KG1 (cell line): Measurements from ENCODE around the gene GOLGA6B.
"Not testable (repeated sequence)": the region's sequence is repeated elsewhere in the genome, so short reads cannot be mapped to it uniquely, and the experiment has no call there.

Experiments used
- DNase-seq: peaks from one replicate; lab custom pipeline; 2025; lab: John Stamatoyannopoulos, UW

Gene GOLGA6B

DNA sequence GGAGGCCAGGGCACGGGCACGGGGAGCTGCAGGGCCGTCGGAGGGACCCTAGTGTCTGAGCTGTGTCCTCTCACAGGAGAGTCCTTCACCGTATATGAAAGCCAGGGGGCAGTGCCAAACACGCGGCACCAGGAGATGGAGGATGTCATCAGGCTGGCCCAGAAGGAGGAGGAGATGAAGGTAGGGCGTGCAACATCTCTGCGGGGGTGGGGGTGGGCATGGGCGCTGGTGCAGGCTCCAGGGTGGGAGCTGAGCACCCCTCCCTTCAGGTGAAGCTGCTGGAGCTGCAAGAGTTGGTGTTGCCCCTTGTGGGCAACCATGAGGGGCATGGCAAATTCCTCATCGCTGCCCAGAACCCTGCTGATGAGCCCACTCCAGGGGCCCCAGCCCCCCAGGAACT lies 11.2 kb downstream of the GOLGA6B start:
- DNase-seq: not testable (repeated sequence)

DNA sequence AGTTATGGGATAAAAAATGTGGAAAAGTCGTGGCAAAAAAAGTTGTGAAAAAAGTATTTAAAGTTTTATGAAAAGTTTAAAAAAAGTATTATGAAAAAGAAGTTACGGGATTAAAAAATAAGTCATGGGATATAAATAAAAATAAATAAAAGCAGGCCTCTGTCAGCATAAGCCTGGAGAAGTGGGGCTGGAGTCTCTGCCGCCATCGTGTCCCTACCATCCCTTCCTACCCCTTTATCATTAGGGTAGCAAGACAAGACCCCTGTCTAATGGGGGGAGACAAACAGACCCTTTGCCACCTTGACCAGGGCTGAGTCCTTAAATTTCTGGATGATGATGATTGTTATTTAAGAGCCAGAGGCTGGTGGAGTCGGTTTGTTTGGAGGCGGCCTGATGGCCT lies 15.3 kb downstream of the GOLGA6B start:
- DNase-seq: not testable (repeated sequence)

DNA sequence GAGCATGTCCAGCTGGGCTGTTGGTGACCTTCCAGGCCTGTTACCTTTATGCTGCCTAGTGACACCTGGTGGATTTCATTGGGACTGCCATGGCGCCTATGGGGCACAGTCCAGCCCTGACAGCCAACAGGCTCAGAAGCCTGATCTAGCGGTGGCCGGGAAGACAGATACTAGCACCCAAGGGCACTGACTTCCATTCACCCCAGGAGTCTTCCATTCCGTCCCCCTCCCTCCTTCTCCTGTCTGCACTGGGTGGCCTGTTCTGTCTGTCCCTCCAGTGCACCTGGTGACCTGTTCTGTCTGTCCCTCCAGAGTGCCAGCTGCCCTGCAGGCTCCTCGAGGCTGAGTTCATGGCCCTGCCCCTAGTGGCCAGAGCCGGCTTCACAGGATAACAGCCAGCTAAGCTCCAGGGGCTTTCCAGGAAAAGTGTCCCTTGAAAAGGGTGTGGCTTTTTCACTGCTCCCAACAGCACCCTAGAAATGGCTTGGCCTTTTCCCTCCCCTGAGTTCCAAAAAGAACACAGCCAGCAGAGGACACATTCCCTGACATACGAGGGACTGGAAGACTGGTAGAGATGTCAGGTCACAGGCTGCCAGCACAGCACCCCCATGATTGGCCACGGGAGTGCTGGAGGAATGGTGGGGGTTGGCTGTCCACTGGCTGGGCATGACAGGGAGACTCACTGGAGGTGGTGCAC lies 16.3 kb downstream of the GOLGA6B start:
- DNase-seq: not testable (repeated sequence)

DNA sequence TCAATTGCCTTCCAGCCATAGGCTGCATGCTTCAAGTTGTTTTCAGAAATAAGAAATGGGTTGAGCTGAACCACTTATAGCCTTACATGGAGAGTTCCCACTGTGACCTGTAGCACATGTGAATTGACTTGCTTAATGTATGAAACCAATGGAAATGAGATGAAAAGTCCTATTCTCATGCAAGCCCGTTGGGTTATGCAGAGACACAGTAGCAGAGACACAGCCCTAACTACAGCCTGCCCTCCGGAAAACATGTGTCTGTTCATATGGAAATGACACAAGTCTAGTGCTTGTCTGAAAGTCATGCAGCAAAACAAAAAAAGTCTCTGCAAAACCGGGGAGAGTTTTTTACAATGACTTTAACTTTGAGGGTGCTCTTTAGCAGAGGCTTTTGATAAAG lies 17.0 kb downstream of the GOLGA6B start:
- DNase-seq: no peak

DNA sequence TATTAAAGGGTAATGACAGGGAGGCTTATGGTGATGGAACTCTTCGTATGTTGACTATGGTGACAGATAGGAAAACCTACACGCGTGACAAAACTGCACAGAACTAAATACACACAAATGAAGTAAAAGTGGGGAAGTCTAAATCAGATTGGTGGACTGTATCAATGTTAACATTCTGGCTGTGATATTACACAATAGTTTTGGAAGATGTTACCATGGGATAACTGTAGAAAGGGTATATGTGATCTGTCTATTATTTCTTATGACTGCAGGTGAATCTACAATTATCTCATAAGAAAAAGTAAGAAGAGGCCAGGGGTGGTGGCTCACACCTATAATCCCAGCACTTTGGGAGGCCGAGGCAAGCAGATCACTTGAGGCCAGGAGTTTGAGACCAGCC lies 22.3 kb downstream of the GOLGA6B start:
- DNase-seq: no peak

DNA sequence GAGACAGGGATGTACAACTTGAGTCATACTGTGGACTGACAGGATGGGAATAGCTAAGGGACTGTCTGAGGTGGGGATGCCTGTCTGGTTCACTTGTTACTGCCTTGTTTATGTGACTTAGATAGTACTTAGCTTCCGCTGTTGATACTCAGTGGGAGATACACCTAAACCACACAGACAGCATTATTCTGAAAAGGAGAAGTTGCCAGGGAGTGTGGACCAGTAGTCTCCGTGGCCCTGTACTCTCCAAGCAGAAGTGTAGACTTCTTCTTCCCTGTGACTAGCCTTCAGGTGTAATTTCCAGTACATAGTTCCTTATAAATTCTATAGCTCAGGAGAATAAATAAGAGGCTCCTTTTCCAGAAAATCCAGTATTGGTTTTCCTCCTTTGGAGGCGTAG lies 26.4 kb downstream of the GOLGA6B start:
- no peak for DNase-seq

DNA sequence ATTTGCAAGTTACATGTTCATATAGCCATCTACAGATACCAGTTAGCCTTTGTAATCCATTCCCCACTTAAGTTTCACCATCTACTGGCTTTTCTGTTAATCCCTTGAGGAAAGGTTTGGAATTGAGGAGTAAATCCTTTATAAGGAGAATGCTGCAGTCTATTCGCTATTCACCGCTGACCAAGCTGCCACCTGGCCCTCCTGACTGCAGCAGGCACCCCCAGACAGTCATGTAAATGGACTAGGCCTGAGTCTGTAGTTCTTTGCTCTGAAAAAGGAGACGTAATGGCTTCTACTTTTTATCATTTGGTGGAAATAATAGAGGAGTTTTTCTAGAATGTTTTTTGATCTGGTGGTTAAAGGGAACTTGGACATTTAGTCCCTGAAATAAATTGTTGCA lies 28.3 kb downstream of the GOLGA6B start:
- no peak for DNase-seq

DNA sequence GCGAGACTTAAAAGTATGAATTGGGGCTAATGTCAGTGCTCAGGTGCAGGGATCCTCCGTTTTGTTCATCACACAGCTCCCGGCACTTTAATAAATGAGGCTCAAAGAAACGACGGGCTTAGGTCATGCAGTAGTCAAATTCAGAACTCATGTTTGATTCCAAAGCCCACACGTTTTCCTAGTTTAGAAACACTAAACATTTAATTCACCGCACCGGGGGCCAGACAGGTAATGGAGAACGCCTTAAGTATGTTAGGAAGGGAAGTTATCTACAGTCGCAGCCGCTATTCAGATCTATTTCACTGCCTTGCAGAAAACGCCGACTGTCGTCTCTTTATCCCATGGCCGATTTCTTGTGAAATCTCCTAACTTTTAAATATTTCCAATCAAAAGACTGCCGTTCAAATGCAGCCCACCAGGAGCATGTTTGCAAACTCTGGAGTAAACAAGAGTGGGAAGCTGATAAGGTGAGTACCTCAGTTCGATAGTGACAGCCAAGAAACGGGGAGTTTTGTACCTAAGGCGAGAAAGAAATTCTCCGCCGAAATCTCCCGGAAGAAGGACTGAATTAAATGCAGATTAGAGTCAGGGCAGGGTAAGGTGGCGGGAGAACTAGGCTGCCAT lies 30.9 kb downstream of the GOLGA6B start:
- no peak for DNase-seq

DNA sequence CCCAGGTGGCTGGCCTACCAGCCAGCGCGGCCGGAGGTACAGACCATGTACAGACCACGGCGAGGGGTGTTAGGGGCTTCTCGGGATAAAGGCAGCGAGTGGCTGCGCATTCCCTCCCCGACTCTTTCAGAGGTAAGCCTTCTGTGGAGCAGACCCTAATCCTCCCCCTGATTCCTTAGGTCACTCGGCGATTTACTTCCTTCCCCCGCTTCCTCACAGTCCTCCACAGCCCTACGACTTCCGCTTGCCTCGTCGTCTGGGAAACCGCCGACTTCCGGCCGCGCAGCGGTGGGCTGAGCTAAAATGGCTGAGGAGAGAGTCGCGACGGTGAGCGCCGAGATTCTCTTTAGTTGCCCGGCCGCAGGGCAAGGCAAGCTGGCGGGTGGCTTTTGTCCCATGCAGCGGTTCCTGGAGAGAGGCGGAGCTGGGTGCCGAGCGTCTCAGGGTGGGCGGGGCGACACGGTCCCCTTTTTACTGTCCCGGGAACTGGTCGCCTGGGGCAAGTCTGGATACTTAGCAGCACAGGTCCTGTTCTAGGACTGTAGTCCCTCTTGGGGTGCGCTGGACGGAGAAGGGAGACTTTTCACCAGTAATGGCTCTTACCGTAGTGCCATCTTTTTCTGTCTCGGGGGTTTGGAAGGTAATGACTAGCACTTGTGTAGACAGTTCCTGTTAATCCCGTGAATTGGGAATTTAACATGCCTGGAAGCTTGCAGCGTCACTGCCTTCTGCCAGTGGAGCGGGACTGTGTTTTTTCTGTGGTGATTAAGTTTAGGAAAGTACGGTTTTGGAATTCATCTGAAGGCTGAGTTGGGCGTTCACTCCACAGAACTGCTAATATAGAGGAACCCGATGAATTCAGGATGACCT lies 31.7 kb downstream of the GOLGA6B start, which contains the start of the genes BBS4 and HIGD2B:
Gene BBS4, plus strand, starts transcription at position 283 of the 870 bp plus-strand sequence. Its CDS starts 21 bp downstream, at position 304.
Gene HIGD2B, minus strand, starts transcription at position 258 of the 870 bp plus-strand sequence. CDS start 9,808 bp downstream, outside the sequence.
- no peak for DNase-seq

DNA sequence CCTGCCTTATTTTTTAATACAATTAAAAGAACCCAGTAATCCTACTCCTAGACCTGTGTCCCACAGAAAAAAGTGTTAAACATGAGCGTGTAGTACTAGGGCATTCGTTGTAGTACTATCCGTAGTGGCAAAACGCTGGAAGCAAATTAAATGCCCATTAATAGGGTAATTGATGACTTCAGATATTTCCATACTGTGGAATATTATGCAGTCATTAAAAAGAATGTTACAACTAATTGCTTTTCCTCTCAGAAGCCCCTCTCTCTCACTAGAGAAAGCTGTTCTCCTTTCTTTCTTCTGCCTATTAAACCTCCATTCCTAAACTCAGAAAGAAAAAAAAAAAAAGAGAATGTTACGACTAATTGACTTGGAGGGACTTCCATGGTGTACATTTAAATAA lies 34.2 kb downstream of the GOLGA6B start:
- DNase-seq: no peak

DNA sequence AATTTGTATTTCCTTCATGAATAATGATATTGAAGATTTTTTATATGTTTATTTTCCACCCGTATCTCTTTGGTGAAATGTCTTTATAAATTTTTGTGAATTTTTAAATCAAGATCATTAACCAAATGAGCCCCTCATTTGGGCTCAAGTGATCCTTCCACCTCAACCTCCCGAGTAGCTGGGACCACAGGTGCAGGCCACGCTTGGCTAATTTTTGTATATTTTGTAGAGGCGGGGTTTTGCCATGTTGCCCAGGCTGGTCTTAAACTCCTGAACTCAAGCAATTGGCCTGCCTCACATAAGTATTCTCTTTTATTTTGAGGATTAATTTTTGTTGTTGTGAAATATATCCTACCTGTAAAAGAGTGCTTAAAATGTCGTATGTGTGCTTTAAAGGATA lies 36.4 kb downstream of the GOLGA6B start:
- DNase-seq: no peak

DNA sequence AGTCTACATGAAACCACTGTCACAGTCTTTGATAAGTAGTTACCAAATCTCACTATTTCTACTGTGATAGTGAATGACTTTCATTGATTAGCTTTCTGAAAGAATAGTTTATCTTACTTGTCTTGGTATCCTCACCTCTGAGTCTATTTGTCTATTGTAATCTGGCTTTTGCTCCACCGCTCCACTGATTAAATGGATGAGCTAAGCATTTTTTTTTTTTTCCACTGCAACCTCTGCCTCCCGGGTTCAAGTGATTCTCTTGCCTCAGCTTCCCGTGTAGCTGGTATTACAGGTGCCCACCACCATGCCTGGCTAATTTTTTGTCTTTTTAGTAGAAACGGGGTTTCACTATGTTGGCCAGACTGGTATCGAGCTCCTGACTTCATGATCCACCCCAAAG lies 44.4 kb downstream of the GOLGA6B start:
- DNase-seq: no peak

DNA sequence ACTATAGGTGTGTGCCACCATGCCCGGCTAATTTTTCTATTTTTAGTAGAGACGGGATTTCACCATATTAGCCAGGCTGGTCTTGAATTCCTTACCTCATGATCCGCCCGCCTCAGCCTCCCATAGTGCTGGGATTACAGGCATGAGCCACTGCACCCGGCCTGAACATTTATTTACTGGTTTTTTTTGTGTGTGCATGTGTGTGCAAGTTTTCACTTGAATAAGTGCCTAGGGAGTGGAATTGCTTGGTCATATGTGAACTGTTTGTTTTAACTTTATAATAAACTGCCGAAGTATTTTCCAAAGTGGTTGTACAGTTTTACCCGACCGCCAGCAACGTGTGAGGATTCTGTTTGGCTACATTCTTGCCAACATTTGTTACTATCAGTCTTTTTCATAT lies 45.6 kb downstream of the GOLGA6B start:
- DNase-seq: no peak

DNA sequence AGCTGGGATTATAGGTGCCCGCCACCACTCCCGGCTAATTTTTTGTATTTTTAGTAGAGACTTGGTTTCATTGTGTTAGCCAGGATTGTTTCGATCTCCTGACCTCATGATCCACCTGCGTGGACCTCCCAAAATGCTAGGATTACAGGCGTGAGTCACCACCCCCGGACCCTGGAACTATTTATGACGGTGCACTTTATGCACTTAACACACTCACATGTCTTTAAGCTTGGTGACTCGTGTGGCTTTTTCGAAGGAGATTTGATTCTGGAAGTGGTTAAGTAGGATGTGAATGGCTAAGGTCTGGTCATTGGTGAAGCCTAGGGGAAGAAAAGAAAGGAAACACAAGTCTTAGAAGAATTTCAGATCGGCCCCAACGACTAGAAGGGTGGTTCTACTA lies 51.8 kb downstream of the GOLGA6B start:
- no peak for DNase-seq

DNA sequence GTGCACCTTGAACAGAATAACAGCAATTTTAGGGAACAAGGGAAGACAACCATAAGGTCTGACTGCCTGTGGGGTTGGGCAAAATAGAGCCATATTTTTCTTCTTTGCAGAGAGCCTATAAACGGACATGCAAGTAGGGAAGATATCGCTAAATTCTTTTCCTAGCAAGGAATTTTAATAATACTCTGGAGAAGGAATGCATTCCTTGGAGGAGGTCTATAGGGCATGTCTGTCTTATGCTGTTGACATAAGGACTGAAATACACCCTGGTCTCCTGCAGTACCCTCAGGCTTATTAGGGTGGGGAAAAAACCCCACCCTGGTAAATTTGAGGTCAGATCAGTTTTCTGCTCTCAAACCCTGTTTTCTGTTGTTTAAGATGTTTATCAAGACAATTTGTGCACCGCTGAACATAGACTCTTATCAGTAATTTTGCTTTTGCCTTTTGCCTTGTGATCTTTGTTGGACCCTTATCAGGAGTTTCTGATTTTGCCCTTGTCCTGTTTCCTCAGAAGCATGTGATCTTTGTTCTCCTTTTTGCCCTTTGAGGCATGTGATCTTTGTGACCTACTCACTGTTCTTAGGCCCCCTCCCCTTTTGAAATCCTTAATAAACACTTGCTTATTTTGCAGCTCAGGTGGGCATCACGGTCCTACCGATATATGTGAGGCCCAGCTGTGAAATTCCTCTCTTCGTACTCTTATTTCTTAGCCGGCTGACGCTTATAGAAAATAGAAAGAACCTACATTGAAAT lies 54.2 kb downstream of the GOLGA6B start:
- DNase-seq: not testable (repeated sequence)
